ENCODE results near the gene SP110.

Gene SP110

GRCh38 chr2:230219419-230220331 is at the start of gene SP110:
TSS of gene SP110 (minus strand) at chr2:230219984. CDS start at chr2:230216927, 3,057 bp downstream.
- TF ChIP-seq GATA3 (IDR thresholded peaks at IDR 0.05; ENCODE audit: low read depth, low read length) (no peak), GATA2 (IDR thresholded peaks at IDR 0.05; ENCODE audit: low read depth, low read length) (no peak)

GRCh38 chr2:230268606-230269243 is 48.9 kb upstream of the SP110 start:
- no peak for TF ChIP-seq GATA3 (IDR thresholded peaks at IDR 0.05; ENCODE audit: low read depth, low read length)
- no peak for TF ChIP-seq GATA2 (IDR thresholded peaks at IDR 0.05; ENCODE audit: low read depth, low read length)

- TF ChIP-seq GATA3 (IDR thresholded peaks at IDR 0.05; ENCODE audit: low read depth, low read length): no peak
- TF ChIP-seq GATA2 (IDR thresholded peaks at IDR 0.05; ENCODE audit: low read depth, low read length): no peak
Measured at GRCh38 chr2:230267556-230267955, 47.8 kb upstream of the SP110 start.

GRCh38 chr2:230267059-230267458 is 47.3 kb upstream of the SP110 start:
- TF ChIP-seq GATA2 (IDR thresholded peaks at IDR 0.05; ENCODE audit: low read depth, low read length) (no peak), GATA3 (IDR thresholded peaks at IDR 0.05; ENCODE audit: low read depth, low read length) (no peak)

- no peak for TF ChIP-seq GATA3 (IDR thresholded peaks at IDR 0.05; ENCODE audit: low read depth, low read length)
- no peak for TF ChIP-seq GATA2 (IDR thresholded peaks at IDR 0.05; ENCODE audit: low read depth, low read length)
Measured at GRCh38 chr2:230266638-230267037, 46.9 kb upstream of the SP110 start.

GRCh38 chr2:230262246-230262645 is 42.5 kb upstream of the SP110 start:
- TF ChIP-seq GATA3 (IDR thresholded peaks at IDR 0.05; ENCODE audit: low read depth, low read length) (no peak), GATA2 (IDR thresholded peaks at IDR 0.05; ENCODE audit: low read depth, low read length) (no peak)

GRCh38 chr2:230258483-230258882 is 38.7 kb upstream of the SP110 start:
- TF ChIP-seq GATA2 (IDR thresholded peaks at IDR 0.05; ENCODE audit: low read depth, low read length) (no peak), GATA3 (IDR thresholded peaks at IDR 0.05; ENCODE audit: low read depth, low read length) (no peak)

- TF ChIP-seq GATA2 (IDR thresholded peaks at IDR 0.05; ENCODE audit: low read depth, low read length) (no peak), GATA3 (IDR thresholded peaks at IDR 0.05; ENCODE audit: low read depth, low read length) (no peak)
Measured at GRCh38 chr2:230256733-230257332, 37.0 kb upstream of the SP110 start.

- TF ChIP-seq GATA3 (IDR thresholded peaks at IDR 0.05; ENCODE audit: low read depth, low read length): no peak
- TF ChIP-seq GATA2 (IDR thresholded peaks at IDR 0.05; ENCODE audit: low read depth, low read length): no peak
Measured at GRCh38 chr2:230254152-230254881, 34.5 kb upstream of the SP110 start.

- TF ChIP-seq GATA3 (IDR thresholded peaks at IDR 0.05; ENCODE audit: low read depth, low read length): no peak
Measured at GRCh38 chr2:230250231-230250630, 30.4 kb upstream of the SP110 start.

GRCh38 chr2:230246206-230246605 is 26.4 kb upstream of the SP110 start:
- TF ChIP-seq GATA2 (IDR thresholded peaks at IDR 0.05; ENCODE audit: low read depth, low read length): no peak
- no peak for TF ChIP-seq GATA3 (IDR thresholded peaks at IDR 0.05; ENCODE audit: low read depth, low read length)

- TF ChIP-seq GATA3 (IDR thresholded peaks at IDR 0.05; ENCODE audit: low read depth, low read length): no peak
- no peak for TF ChIP-seq GATA2 (IDR thresholded peaks at IDR 0.05; ENCODE audit: low read depth, low read length)
Measured at GRCh38 chr2:230244211-230244610, 24.4 kb upstream of the SP110 start.

GRCh38 chr2:230234845-230235244 is 15.1 kb upstream of the SP110 start:
- no peak for TF ChIP-seq GATA2 (IDR thresholded peaks at IDR 0.05; ENCODE audit: low read depth, low read length)
- no peak for TF ChIP-seq GATA3 (IDR thresholded peaks at IDR 0.05; ENCODE audit: low read depth, low read length)
